Measurements from ENCODE around the gene NMT1. TPM values are rescaled to one million over a fixed set of nuclear protein-coding genes. Genes with fewer than 3 reads are reported as not detected.

Gene NMT1
- total RNA-seq, 4 donors from 2014 or later: 16.1 to 83.8 (median 43.4) TPM

- H3K9me3 ChIP-seq: no peaks in the 10 kb centered on the region
- 65 to 74% methylated on average over 9 to 14 of the region's 14 CpGs for WGBS, 2 donors (ENCODE audit: low coverage in 1 of 2)
- no peaks in the 10 kb centered on the region for H3K27me3 ChIP-seq
- peaks cover 9 to 14% (median 12%) of the 10 kb centered on the region in 4 donors for H3K4me1 ChIP-seq
- H3K27ac ChIP-seq: peak overlapping the region in 1 of 4 donors; percentile 17
- no peak for TF ChIP-seq EP300 (IDR thresholded peaks at IDR 0.05; ENCODE audit: low read depth)
- TF ChIP-seq POLR2AphosphoS5 (IDR thresholded peaks at IDR 0.05): no peak
- TF ChIP-seq POLR2A (IDR thresholded peaks at IDR 0.05): no peak
- no peak for TF ChIP-seq CTCF (IDR thresholded peaks at IDR 0.05)
- no peak for DNase-seq
- in situ Hi-C loops (cut with MboI; ENCODE audit: low pct_ligation_motif_present in 1 of 4, low pct_unique_long_range_greater_than_20kb in 1 of 4, low sequenced_read_pairs in 3 of 4) (no loop called here), intact Hi-C loops (cut with DNase I; ENCODE audit: low total_unique reads) (no loop called here)
- H3K36me3 ChIP-seq: peaks cover 0 to 5% (median 0%) of the 10 kb centered on the region in 4 donors
- no peak overlapping the region for H3K4me3 ChIP-seq
Observed at GRCh38 chr17:45031231-45032173, 29.6 kb upstream of the NMT1 start.

DNA sequence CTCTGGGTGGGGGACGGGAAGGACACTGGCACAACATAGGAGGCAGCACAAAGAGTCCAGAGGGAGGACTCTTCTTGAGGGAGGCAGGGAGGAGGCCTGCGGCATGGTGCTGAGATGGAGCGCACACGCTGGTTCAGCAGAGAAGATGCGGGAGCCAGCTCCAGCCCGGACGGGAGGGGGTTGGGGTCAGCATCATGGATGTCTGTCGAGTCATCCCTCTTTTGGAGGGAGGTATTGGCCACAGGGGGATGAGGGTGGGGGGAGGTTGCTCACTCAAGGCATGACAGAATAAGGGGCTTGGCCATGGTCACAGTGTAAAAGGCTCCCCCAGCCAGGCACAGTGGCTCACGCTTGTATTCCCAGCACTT is 29.0 kb upstream of the NMT1 start:
- peaks cover 0 to 5% (median 0%) of the 10 kb centered on the region in 4 donors for H3K36me3 ChIP-seq
- peaks cover 9 to 18% (median 13%) of the 10 kb centered on the region in 4 donors for H3K4me1 ChIP-seq
- no peaks in the 10 kb centered on the region for H3K27me3 ChIP-seq
- DNase-seq: no peak
- H3K4me3 ChIP-seq: no peak overlapping the region
- TF ChIP-seq POLR2A (IDR thresholded peaks at IDR 0.05) (no peak), CTCF (IDR thresholded peaks at IDR 0.05) (no peak), EP300 (IDR thresholded peaks at IDR 0.05; ENCODE audit: low read depth) (no peak), POLR2AphosphoS5 (IDR thresholded peaks at IDR 0.05) (no peak)
- no peaks in the 10 kb centered on the region for H3K9me3 ChIP-seq
- 74 to 84% methylated on average over 8 to 9 of the region's 9 CpGs for WGBS, 2 donors (ENCODE audit: low coverage in 1 of 2)
- intact Hi-C loops (cut with DNase I; ENCODE audit: low total_unique reads): no loop called here
- in situ Hi-C loops (cut with MboI; ENCODE audit: low pct_ligation_motif_present in 1 of 4, low pct_unique_long_range_greater_than_20kb in 1 of 4, low sequenced_read_pairs in 3 of 4): no loop called here
- H3K27ac ChIP-seq: peak overlapping the region in 1 of 4 donors; percentile 17

GRCh38 chr17:45034599-45034998 is 26.5 kb upstream of the NMT1 start:
- no peak overlapping the region for H3K4me3 ChIP-seq
- no peaks in the 10 kb centered on the region for H3K9me3 ChIP-seq
- H3K27me3 ChIP-seq: no peaks in the 10 kb centered on the region
- DNase-seq: no peak
- intact Hi-C loops (cut with DNase I; ENCODE audit: low total_unique reads) (no loop called here), in situ Hi-C loops (cut with MboI; ENCODE audit: low pct_ligation_motif_present in 1 of 4, low pct_unique_long_range_greater_than_20kb in 1 of 4, low sequenced_read_pairs in 3 of 4) (no loop called here)
- TF ChIP-seq CTCF (IDR thresholded peaks at IDR 0.05): no peak
- TF ChIP-seq POLR2AphosphoS5 (IDR thresholded peaks at IDR 0.05): no peak
- no peak for TF ChIP-seq POLR2A (IDR thresholded peaks at IDR 0.05)
- TF ChIP-seq EP300 (IDR thresholded peaks at IDR 0.05; ENCODE audit: low read depth): no peak
- H3K36me3 ChIP-seq: no peaks in the 10 kb centered on the region
- H3K27ac ChIP-seq: no peak overlapping the region
- H3K4me1 ChIP-seq: peaks cover 19 to 42% (median 24%) of the 10 kb centered on the region in 4 donors
- 94% methylated on average over 14 of the region's 14 CpGs; no CpG with 5 or more reads in 1 of the 2 donors for WGBS, 2 donors (ENCODE audit: low coverage in 1 of 2)

DNA sequence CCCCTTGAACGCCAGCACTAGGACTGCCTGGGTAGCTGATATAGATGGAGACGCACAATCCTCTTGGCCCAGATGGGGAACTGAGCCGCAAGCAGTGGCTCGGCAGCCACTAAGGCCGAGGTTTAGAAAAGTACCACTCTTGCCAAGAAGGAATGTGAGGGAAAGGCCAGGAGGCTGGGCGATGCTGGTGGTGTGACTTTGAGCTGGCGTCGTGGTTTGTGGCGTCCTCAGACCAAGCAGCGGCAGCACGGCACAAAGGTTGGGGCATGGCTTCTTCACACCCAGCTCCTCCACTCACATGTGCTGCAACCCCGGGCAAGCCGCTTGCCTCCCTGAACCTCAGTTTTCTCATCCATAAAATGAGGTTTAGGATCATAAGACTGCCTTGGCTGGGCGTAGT is 25.3 kb upstream of the NMT1 start:
- peaks cover 19 to 49% (median 25%) of the 10 kb centered on the region in 4 donors for H3K4me1 ChIP-seq
- in situ Hi-C loops (cut with MboI; ENCODE audit: low pct_ligation_motif_present in 1 of 4, low pct_unique_long_range_greater_than_20kb in 1 of 4, low sequenced_read_pairs in 3 of 4) (no loop called here), intact Hi-C loops (cut with DNase I; ENCODE audit: low total_unique reads) (no loop called here)
- DNase-seq: no peak
- H3K4me3 ChIP-seq: no peak overlapping the region
- WGBS, 2 donors (ENCODE audit: low coverage in 1 of 2): 90% methylated on average over 14 of the region's 14 CpGs; no CpG with 5 or more reads in 1 of the 2 donors
- TF ChIP-seq EP300 (IDR thresholded peaks at IDR 0.05; ENCODE audit: low read depth) (no peak), POLR2AphosphoS5 (IDR thresholded peaks at IDR 0.05) (no peak), POLR2A (IDR thresholded peaks at IDR 0.05) (no peak), CTCF (IDR thresholded peaks at IDR 0.05) (no peak)
- no peaks in the 10 kb centered on the region for H3K36me3 ChIP-seq
- H3K9me3 ChIP-seq: no peaks in the 10 kb centered on the region
- H3K27ac ChIP-seq: peak overlapping the region; percentile 39 to 65 (median 59)
- H3K27me3 ChIP-seq: no peaks in the 10 kb centered on the region
